OCI-LY3 (cell line): ENCODE measurements around the gene NEIL3.

ENCODE experiments used
- EZH2phosphoT487 ChIP-seq: fragments of 200-600 bp; shearing (Covaris generic); IDR thresholded peaks from 2 replicates; pipeline ENCODE4 v1.6.1; 2018; ENCODE audit warnings: antibody characterized with exemption, mixed run types, low read depth
- TF ChIP-seq, protein P1 (sequence below): fragments of 200-600, 300-600 bp; sonication (generic); IDR thresholded peaks from 2 replicates; pipeline ENCODE4 v1.5.1; 2014; ENCODE audit warnings: antibody characterized with exemption, low read length, low read depth

DNA sequence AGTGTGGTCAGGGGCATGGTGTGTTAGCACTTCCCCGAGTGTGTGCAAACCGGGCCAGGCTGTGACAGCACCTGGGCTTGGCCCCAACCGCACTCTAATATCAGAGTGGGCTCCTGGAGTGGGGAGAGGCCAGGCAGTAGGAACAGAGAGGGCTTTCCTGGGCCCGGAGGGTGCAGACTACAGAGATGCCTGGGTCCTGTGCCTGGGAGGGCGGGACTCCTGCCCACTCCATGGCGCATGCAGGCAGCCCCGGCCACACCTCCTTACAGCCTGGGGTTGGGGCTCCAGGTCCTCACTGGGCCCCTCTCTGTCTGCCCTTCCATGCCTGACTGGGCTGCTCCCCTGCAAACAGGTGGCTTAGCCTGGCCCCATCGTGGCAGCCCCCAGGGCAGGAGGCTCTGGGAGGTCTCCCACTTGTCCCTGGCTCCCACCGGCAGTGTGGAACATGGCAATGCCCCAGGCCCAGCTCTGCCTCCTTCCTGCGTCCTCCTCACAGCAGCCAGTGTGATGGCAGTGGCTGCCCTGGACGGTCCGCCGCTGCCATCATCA lies 72.2 kb downstream of the NEIL3 start:
- TF ChIP-seq, protein P1, sequence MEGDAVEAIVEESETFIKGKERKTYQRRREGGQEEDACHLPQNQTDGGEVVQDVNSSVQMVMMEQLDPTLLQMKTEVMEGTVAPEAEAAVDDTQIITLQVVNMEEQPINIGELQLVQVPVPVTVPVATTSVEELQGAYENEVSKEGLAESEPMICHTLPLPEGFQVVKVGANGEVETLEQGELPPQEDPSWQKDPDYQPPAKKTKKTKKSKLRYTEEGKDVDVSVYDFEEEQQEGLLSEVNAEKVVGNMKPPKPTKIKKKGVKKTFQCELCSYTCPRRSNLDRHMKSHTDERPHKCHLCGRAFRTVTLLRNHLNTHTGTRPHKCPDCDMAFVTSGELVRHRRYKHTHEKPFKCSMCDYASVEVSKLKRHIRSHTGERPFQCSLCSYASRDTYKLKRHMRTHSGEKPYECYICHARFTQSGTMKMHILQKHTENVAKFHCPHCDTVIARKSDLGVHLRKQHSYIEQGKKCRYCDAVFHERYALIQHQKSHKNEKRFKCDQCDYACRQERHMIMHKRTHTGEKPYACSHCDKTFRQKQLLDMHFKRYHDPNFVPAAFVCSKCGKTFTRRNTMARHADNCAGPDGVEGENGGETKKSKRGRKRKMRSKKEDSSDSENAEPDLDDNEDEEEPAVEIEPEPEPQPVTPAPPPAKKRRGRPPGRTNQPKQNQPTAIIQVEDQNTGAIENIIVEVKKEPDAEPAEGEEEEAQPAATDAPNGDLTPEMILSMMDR = no peak
- TF ChIP-seq EZH2phosphoT487 = no peak
